Inferior parietal cortex (tissue), 1 donor: Measurements from ENCODE around the gene KIF3A.

ENCODE experiments used
- DNase-seq: peaks from one replicate; pipeline ENCODE4 v3.0.0-alpha.2; 2016; ENCODE audit errors: extremely low spot score

The KIF3A gene

DNA sequence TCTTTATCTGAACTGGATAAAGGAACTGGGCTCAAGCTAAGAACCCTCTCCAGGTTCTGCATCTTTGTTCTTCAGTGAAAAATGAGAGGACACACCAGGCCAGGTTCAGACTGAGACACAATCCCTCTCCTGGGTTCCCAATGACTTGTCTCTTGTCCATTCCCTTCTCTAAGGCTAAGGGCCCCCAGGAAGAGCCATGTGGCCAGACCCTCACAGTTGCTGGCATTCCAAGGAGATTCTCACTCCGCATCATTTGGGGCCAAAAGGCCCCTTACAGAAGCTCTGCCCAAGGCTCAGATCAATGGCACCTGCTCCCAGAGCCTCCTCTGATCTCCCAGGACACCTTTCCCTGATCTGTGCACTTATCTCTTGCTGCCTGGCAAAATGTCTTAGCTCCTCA, 58.6 kb downstream of the KIF3A start:
- no peak for DNase-seq

- DNase-seq: no peak
These were observed 59.5 kb downstream of the KIF3A start for GRCh38 chr5:132677682-132678400.

DNA sequence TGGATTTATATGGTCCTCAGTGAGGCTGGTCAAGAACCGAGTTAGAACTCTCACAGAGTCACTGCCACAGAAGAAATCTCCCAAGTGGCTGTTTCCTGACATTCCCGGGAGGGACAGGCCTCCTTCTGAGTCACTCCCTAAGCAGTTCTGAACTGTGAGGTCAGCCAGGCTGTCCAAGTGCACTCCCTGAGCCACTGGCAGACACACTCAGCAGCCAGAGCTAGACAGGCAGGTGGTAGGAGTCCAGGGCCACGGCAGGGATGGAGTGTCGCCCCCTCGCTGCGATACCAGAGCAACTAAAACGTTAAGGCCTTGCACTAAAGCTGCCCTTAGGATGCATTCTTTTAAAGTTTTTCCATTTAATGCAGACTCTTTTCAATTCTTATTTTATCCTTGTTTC, 60.2 kb downstream of the KIF3A start:
- no peak for DNase-seq

DNA sequence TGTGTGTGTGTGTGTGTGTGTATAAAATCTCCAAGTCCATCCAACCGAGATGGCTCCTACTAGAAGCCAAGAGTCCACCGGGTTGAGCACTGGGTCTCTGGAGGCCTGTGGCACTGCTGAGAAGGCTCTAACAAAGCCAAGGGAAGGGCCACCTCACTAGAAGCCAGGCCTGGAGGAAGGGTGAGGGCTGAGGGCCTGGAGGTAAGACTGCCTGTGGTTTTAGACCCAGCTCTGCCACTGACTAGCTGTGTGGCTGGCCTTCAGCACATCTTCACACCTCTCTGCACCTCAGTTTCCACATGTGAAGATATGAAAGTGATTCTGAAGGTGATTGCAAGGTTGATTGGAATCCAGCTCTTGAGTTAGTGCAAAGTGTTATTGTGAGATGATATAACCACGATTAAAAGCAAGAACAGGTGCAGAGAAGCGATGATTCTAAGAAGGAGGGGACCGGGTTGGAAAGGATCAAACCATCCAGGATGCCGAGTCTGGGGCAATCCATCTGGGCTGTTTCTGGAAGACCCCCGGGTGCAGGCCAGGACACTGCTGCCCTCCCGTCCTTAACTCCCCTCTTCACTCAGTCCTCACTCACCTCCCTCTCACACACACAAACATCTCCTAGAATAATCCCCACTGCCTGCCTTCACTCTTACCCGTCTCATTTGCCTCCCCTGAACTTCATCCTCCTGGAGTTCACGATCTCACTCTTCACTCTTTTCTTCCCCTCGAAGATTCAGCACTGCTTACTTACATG, 61.2 kb downstream of the KIF3A start:
- no peak for DNase-seq

DNA sequence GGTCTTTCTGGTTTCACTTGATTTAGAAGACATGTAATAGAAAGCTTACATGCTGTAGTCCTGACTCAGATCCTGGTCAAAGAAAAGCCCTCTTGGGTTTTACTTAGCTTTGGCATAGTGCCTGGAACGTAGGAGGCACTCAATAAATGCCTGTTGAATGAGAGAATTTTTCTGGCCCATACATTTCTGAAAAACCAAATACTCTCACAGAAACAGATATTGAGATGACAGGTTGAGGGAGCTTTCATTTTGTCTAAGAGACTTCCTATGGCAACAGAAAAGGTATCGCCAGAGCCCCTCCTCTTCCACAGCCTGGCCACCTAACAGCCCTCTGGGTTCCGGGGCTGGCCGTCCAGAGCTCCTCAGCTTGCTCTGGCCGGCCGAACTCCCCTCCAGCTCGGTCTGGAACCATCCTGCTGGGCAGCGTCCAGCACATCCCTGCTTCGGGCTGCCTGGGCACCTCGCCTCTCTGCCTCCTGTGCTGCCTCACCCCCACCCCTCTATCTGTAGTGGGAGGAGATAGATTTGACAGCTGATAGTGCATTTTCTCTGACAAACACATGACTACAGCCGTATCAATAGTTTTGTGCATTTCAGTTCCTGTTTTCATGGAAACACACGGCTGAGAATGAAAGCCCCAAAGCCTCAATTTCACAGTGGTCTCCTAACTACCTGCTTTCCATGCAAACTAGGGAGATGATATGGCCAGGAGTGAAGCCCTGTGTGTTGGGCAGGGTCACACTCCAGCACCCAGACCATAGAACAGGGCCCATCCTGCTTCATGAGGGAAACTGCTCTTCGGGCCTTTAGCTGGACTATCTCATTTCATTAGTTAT, 62.5 kb downstream of the KIF3A start:
- DNase-seq: no peak

GRCh38 chr5:132673939-132674630, 63.3 kb downstream of the KIF3A start, which contains the start of gene IL4:
Gene IL4 (plus strand): TSS chr5:132673989. CDS start chr5:132674051, 62 bp downstream.
- DNase-seq: no peak

DNA sequence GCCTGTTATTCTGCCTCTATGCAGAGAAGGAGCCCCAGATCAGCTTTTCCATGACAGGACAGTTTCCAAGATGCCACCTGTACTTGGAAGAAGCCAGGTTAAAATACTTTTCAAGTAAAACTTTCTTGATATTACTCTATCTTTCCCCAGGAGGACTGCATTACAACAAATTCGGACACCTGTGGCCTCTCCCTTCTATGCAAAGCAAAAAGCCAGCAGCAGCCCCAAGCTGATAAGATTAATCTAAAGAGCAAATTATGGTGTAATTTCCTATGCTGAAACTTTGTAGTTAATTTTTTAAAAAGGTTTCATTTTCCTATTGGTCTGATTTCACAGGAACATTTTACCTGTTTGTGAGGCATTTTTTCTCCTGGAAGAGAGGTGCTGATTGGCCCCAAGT, 63.9 kb downstream of the KIF3A start:
- no peak for DNase-seq

- no peak for DNase-seq
These were observed 66.3 kb downstream of the KIF3A start for GRCh38 chr5:132671000-132671399.

- DNase-seq: no peak
These were observed 67.1 kb downstream of the KIF3A start for GRCh38 chr5:132669966-132670882.

- DNase-seq: no peak
These were observed 67.9 kb downstream of the KIF3A start for GRCh38 chr5:132669455-132669820.

- DNase-seq: no peak
These were observed 68.5 kb downstream of the KIF3A start for GRCh38 chr5:132668706-132669454.

DNA sequence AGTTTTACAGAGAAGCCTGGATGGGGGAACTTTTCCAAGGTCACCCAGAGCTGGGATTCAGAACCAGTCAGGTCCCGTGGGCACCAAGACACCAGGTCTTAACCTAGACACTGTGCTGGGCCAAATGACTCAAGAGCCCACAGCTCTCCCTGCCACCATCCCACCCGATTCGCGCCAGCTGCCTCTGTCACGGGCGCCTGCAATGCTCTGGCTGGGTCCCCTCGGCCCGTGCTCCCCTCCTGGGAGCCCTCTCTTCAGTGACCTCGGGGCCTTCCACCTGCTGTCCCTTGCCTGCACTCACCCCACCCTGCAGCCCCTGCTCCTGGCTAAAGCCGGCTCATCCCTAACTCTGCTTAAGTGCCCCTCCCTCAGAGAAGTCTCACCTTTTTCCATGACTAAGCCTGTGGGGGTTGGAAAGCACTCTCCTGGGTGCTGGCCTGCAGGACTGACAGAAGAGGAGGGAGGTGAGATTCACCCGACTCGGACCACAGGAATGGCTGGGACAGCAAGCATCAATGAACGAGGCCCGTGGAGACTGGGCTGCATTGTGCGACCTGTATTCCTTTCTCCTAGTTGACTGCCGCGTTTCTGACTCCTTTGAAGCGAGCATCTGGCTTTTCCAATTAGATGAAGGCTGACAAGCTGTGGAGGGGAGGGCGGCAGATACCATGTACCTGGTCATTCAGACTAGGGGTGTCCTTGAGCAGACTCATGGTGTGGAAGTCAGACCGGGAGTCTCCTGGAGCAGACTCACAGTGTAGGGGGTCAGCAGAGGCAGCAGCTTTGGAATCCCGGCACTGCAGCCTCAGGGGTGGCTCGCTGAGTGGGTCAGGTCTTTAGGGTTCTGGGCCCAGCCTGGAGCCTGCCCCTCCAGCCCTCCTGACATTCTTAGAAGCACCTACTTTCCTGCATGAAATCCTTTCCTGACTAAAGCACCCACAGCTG, 69.3 kb downstream of the KIF3A start:
- no peak for DNase-seq

GRCh38 chr5:132667309-132667708, 70.0 kb downstream of the KIF3A start:
- DNase-seq: no peak

DNA sequence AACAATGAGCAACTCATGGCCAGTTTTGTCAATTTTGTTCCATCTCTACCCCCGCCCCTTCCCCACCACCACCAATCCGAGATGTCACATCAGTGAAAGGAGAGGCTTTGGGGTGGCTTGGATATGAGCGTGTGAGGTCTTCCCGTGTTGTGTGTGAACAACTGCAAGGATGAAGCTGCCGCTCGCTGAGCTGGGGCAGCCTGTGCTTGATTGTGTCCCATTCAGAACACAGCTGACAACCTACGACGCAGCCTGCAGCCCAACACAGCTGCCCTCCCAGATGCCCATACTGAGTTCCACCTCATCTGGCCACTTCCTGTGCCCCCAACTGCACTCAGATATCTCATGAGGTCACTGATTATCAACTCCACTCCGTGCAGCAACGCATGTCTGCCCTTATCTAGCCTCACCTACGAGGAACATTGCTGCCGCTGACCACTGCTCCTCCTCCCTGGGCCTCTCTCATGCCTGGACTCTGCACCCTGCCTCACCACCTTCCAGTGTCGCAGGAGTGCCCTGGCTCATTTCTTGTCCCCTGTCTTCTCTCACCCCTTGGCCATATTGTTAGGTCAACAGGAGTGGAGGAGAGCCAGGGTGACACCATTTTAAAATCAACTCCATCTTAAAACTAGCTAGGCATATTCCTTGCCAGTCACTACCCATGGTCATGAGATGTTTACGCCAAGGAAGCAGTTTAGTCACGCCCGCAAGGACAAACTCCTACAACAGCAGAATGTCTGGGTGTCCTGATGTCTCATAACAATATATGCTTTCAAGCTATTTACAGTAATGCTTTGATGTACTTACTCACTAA, 70.8 kb downstream of the KIF3A start:
- no peak for DNase-seq

GRCh38 chr5:132665574-132666080, 71.7 kb downstream of the KIF3A start:
- DNase-seq: no peak

GRCh38 chr5:132664696-132665209, 72.6 kb downstream of the KIF3A start:
- DNase-seq: no peak
